ENCODE results near the gene YPEL1. TPM values are rescaled to one million over a fixed set of nuclear protein-coding genes. Genes with fewer than 3 reads are reported as not detected.
A peak's percentile ranks its signal among the peaks of the same experiment; 100 is the strongest.
"Not testable (repeated sequence)": the region's sequence is repeated elsewhere in the genome, so short reads cannot be mapped to it uniquely, and the experiment has no call there.

Gene YPEL1
- total RNA-seq, 4 donors from 2014 or later = 2.9 to 9.0 (median 4.6) TPM; not detected in 1

- in situ Hi-C loops (cut with MboI; ENCODE audit: low pct_ligation_motif_present in 1 of 4, low pct_unique_long_range_greater_than_20kb in 1 of 4, low sequenced_read_pairs in 3 of 4) (no loop called here), intact Hi-C loops (cut with DNase I; ENCODE audit: low total_unique reads) (no loop called here)
- no peak for TF ChIP-seq EP300 (IDR thresholded peaks at IDR 0.05; ENCODE audit: low read depth)
- 91% methylated on average over 10 of the region's 10 CpGs; no CpG with 5 or more reads in 1 of the 2 donors for WGBS, 2 donors (ENCODE audit: low coverage in 1 of 2)
- Histone ChIP-seq H3K36me3 (no peaks in the 10 kb centered on the region), H3K27me3 (no peaks in the 10 kb centered on the region), H3K9me3 (no peaks in the 10 kb centered on the region), H3K4me3 (no peak overlapping the region), H3K4me1 (no peaks in the 10 kb centered on the region), H3K27ac (no peak overlapping the region)
- DNase-seq = no peak
Measured at GRCh38 chr22:21727768-21728167, 7.8 kb downstream of the YPEL1 start.

- 93% methylated on average over 2 to 4 of the region's 4 CpGs for WGBS, 2 donors (ENCODE audit: low coverage in 1 of 2)
- no peak for DNase-seq
- TF ChIP-seq POLR2A (IDR thresholded peaks at IDR 0.05) (no peak), CTCF (IDR thresholded peaks at IDR 0.05) (no peak), POLR2AphosphoS5 (IDR thresholded peaks at IDR 0.05) (no peak), EP300 (IDR thresholded peaks at IDR 0.05; ENCODE audit: low read depth) (no peak)
- Histone ChIP-seq H3K9me3 (no peaks in the 10 kb centered on the region), H3K27ac (no peak overlapping the region), H3K4me1 (no peaks in the 10 kb centered on the region), H3K4me3 (no peak overlapping the region), H3K27me3 (no peaks in the 10 kb centered on the region), H3K36me3 (no peaks in the 10 kb centered on the region)
- intact Hi-C loops (cut with DNase I; ENCODE audit: low total_unique reads) = no loop called here
- in situ Hi-C loops (cut with MboI; ENCODE audit: low pct_ligation_motif_present in 1 of 4, low pct_unique_long_range_greater_than_20kb in 1 of 4, low sequenced_read_pairs in 3 of 4) = no loop called here
Measured at GRCh38 chr22:21727159-21727558, 8.4 kb downstream of the YPEL1 start.

- 62% methylated on average over 5 of the region's 5 CpGs; no CpG with 5 or more reads in 1 of the 2 donors for WGBS, 2 donors (ENCODE audit: low coverage in 1 of 2)
- in situ Hi-C loops (cut with MboI; ENCODE audit: low pct_ligation_motif_present in 1 of 4, low pct_unique_long_range_greater_than_20kb in 1 of 4, low sequenced_read_pairs in 3 of 4) = no loop called here
- peak; percentile 17 for DNase-seq
Measured at GRCh38 chr22:21726650-21727049, 8.9 kb downstream of the YPEL1 start.

GRCh38 chr22:21725956-21726649 lies 9.5 kb downstream of the YPEL1 start:
- Histone ChIP-seq H3K36me3 (no peaks in the 10 kb centered on the region), H3K4me3 (no peak overlapping the region), H3K4me1 (no peaks in the 10 kb centered on the region), H3K27ac (no peak overlapping the region), H3K27me3 (no peaks in the 10 kb centered on the region), H3K9me3 (no peaks in the 10 kb centered on the region)
- WGBS, 2 donors (ENCODE audit: low coverage in 1 of 2) = 89 to 100% methylated on average over 2 to 19 of the region's 19 CpGs
- TF ChIP-seq POLR2AphosphoS5 (IDR thresholded peaks at IDR 0.05) (no peak), CTCF (IDR thresholded peaks at IDR 0.05) (no peak), POLR2A (IDR thresholded peaks at IDR 0.05) (no peak), EP300 (IDR thresholded peaks at IDR 0.05; ENCODE audit: low read depth) (no peak)
- in situ Hi-C loops (cut with MboI; ENCODE audit: low pct_ligation_motif_present in 1 of 4, low pct_unique_long_range_greater_than_20kb in 1 of 4, low sequenced_read_pairs in 3 of 4) = no loop called here
- no peak for DNase-seq
- intact Hi-C loops (cut with DNase I; ENCODE audit: low total_unique reads) = no loop called here

More at GRCh38 chr22:21726650-21727049, 8.9 kb downstream of the YPEL1 start:
- no peaks in the 10 kb centered on the region for H3K9me3 ChIP-seq
- no peaks in the 10 kb centered on the region for H3K36me3 ChIP-seq
- no peak for TF ChIP-seq POLR2AphosphoS5 (IDR thresholded peaks at IDR 0.05)
- no peak for TF ChIP-seq POLR2A (IDR thresholded peaks at IDR 0.05)
- no peak for TF ChIP-seq CTCF (IDR thresholded peaks at IDR 0.05)
- TF ChIP-seq EP300 (IDR thresholded peaks at IDR 0.05; ENCODE audit: low read depth) = no peak
- no peak overlapping the region for H3K4me3 ChIP-seq
- H3K27me3 ChIP-seq = no peaks in the 10 kb centered on the region
- H3K4me1 ChIP-seq = no peaks in the 10 kb centered on the region
- intact Hi-C loops (cut with DNase I; ENCODE audit: low total_unique reads) = no loop called here
- H3K27ac ChIP-seq = no peak overlapping the region

- in situ Hi-C loops (cut with MboI; ENCODE audit: low pct_ligation_motif_present in 1 of 4, low pct_unique_long_range_greater_than_20kb in 1 of 4, low sequenced_read_pairs in 3 of 4) = loop anchor here in 2 of 4 donors (25.0 kb wide), 2 partner anchors 137 to 213 kb away; no protein-coding TSS in a partner anchor
- H3K4me3 ChIP-seq; DNase-seq; H3K9me3 ChIP-seq; H3K27me3 ChIP-seq; H3K4me1 ChIP-seq; intact Hi-C loops (cut with DNase I; ENCODE audit: low total_unique reads); H3K27ac ChIP-seq; H3K36me3 ChIP-seq: not testable (repeated sequence)
- WGBS, 2 donors (ENCODE audit: low coverage in 1 of 2) = 89 to 100% methylated on average over 1 to 3 of the region's 3 CpGs
Measured at GRCh38 chr22:21724496-21724895, 11.1 kb downstream of the YPEL1 start.

- H3K4me3 ChIP-seq; H3K36me3 ChIP-seq; H3K4me1 ChIP-seq; H3K27ac ChIP-seq; intact Hi-C loops (cut with DNase I; ENCODE audit: low total_unique reads); H3K27me3 ChIP-seq; H3K9me3 ChIP-seq; DNase-seq: not testable (repeated sequence)
- in situ Hi-C loops (cut with MboI; ENCODE audit: low pct_ligation_motif_present in 1 of 4, low pct_unique_long_range_greater_than_20kb in 1 of 4, low sequenced_read_pairs in 3 of 4) = loop anchor here in 2 of 4 donors (25.0 kb wide), 2 partner anchors 134 to 216 kb away; no protein-coding TSS in a partner anchor
- 96 to 100% methylated on average over 4 to 15 of the region's 15 CpGs for WGBS, 2 donors (ENCODE audit: low coverage in 1 of 2)
Measured at GRCh38 chr22:21721195-21721852, 14.3 kb downstream of the YPEL1 start.

GRCh38 chr22:21720191-21720859 lies 15.3 kb downstream of the YPEL1 start:
- 92% methylated on average over 10 of the region's 10 CpGs; no CpG with 5 or more reads in 1 of the 2 donors for WGBS, 2 donors (ENCODE audit: low coverage in 1 of 2)
- H3K27ac ChIP-seq; H3K4me3 ChIP-seq; H3K4me1 ChIP-seq; H3K9me3 ChIP-seq; H3K27me3 ChIP-seq; H3K36me3 ChIP-seq; intact Hi-C loops (cut with DNase I; ENCODE audit: low total_unique reads); DNase-seq: not testable (repeated sequence)
- in situ Hi-C loops (cut with MboI; ENCODE audit: low pct_ligation_motif_present in 1 of 4, low pct_unique_long_range_greater_than_20kb in 1 of 4, low sequenced_read_pairs in 3 of 4) = loop anchor here in 2 of 4 donors (25.0 kb wide), 2 partner anchors 133 to 217 kb away; no protein-coding TSS in a partner anchor
